GM10847 (cell line): Measurements from ENCODE around the gene FXYD2.

Source experiments
- POLR2A ChIP-seq: IDR thresholded peaks from 2 replicates; pipeline ENCODE4 v1.6.1; 2011; ENCODE audit not compliant: insufficient read length; ENCODE audit errors: extremely low read depth

FXYD2 gene

DNA sequence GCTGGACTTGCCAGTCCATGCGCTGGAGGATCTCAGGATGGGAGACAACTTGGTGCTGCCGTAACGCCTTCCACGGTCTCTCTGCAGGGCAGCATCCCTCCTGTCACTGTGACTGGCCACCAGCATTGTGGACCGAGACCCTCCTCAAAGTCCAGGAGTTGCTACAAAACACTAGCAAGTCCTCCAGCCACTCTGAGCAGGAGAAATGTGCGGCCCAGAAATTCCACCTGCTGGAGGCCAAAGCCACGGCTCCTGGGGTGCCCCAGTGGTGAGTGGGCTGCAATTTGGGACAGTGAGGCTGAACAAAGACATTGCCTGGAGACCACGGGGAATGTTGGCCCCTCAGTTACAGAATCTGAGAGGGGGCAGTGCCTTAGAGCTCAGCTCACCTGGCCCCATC lies 20.6 kb downstream of the FXYD2 start:
- no peak for TF ChIP-seq POLR2A

- TF ChIP-seq POLR2A: no peak
These were observed 24.9 kb downstream of the FXYD2 start for GRCh38 chr11:117799634-117800033.

GRCh38 chr11:117796872-117797529 lies 27.5 kb downstream of the FXYD2 start, which contains the start of gene DSCAML1:
Gene DSCAML1, minus strand, starts transcription at chr11:117797216. Its CDS starts 137 bp downstream, at chr11:117797079.
- TF ChIP-seq POLR2A: no peak

DNA sequence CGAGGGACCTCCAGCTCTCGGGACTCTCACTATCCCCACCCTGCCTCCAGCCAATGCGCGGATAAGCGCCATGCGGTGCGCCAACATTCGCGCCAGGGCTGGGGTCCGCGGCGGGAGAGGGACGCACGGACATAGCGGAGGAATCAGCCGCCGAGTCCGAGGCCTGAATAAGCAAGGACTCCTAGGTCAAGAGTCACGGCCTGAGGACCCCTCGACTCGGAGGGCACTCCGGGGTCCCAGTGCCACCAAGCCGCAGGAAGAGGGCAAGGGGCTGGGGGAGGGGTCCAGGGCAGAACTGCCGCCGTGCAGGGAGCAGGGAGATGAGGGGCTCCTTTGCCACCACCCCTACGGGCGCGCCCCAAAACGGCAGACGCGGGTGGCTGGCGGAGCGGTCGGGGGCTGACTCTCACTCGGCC lies 28.1 kb downstream of the FXYD2 start:
- TF ChIP-seq POLR2A: no peak

- no peak for TF ChIP-seq POLR2A
These were observed 28.7 kb downstream of the FXYD2 start for GRCh38 chr11:117795638-117796455.

DNA sequence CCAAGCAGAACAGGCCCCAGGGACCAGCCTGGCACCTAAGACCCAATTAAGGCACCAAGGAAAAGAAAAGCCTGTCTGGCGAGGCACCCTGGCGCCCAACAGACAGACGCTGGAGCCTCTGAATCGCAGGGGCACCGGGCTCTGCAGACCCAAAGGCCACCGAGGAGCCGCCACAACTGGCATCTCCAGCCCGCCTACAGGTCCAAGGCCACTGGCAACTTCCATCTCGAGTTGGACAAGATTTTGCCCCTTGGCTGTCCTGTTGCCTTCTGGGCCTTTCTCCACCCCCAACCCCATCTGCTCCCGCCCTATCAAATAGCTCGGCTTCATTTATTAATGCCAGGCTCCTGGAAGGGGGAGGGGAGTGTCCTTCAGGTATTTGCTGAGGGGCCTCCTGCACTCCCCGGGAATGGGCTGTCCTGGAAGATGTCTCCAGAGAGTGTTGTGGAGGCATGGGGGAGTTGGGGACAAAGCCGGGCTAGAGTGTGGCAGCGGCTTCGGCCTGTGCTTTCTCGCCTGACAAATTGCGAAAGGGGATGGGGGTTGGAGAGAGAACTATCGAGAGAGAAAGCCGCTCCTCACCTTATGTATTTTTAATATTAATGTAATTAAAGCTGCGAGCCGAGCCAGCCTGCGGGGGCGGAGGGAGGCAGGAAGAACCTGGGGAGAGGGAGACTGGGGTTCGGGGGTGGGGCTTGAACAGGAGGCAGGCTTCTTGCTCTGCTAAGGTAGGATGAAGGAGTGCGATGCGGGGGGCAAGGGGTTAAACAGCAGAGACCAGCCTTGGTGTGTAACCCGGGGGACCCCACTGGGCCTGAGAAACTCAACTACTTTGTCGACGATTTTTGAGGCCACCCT lies 29.5 kb downstream of the FXYD2 start:
- no peak for TF ChIP-seq POLR2A

DNA sequence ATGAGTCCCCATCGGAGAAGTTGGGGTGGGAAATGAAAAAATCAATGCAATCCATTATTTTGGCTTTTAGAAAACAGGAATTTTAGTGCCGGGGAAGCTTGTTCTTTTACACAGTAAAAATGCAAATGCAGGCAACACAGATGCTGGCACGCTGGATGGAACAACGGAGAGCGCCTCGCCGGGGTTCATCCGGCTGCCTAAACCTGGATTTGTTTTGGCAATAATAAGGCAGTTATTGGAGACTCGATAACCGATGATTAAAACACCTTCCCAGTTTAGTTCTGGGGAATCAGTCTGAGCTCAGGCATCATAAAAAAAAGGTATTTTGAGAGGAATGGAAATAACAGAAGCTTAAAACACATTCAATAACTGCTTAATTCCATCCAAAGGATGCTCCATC lies 30.4 kb downstream of the FXYD2 start:
- TF ChIP-seq POLR2A: no peak

DNA sequence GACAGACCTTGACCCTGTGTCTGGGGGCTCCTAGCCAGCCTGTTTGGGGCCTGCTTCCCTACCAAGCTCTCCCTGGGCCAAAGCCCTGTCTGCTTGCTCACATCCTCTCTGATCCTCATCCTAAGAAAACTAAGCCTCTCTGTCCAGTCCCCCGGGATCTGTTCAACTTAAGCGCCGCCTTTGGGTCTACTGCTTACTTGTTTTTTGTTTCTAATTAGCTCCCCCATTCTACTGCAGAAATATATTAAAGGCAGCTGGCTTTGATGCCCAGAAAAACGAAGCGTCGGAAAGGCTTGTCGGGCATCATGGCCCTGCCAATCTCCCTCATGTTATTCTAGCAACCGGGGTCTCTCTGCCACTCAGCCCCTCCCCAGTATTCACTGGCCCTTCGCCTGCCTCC lies 31.0 kb downstream of the FXYD2 start:
- TF ChIP-seq POLR2A: no peak

GRCh38 chr11:117792992-117793391 lies 31.6 kb downstream of the FXYD2 start:
- no peak for TF ChIP-seq POLR2A

GRCh38 chr11:117792241-117792640 lies 32.3 kb downstream of the FXYD2 start:
- no peak for TF ChIP-seq POLR2A

- no peak for TF ChIP-seq POLR2A
These were observed 34.3 kb downstream of the FXYD2 start for GRCh38 chr11:117790279-117790678.

GRCh38 chr11:117789241-117789640 lies 35.3 kb downstream of the FXYD2 start:
- no peak for TF ChIP-seq POLR2A

DNA sequence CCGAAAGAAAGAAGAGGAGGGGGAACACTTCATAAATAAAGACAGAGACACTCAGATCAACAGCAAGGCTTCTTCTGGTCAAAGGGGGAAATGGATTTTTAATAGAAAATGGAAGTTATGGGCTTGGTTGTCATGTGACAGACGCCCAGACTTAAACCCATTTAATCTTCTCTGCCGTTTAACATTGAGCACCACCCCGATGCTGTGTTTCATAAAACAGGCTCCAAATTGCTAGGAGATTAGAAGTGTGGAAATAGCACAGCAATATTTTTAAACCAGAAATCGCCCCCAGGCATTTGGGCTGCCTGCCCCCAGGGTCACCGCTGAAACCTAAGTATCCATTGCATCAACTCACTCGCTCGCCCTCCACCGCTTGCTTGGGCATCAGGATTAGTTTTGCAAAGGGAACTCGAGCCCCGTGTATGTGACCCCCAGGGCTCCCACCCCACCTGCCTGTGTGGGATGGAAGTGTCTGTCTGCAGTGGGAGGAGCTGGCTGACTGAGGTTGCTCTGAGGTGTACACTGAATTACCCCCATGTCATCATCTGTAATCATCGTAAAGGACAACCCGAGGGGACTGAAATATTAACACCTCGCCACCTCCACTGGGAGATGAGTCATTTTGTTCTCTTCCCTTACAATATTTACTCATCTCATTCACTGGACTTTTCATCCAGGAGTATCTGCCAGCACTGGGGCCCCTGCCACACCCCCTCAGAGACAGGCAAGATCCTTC lies 38.2 kb downstream of the FXYD2 start:
- no peak for TF ChIP-seq POLR2A

GRCh38 chr11:117782101-117782500 lies 42.4 kb downstream of the FXYD2 start:
- TF ChIP-seq POLR2A: no peak

GRCh38 chr11:117781627-117782026 lies 42.9 kb downstream of the FXYD2 start:
- no peak for TF ChIP-seq POLR2A
